HEK293 (cell line): Measurements from ENCODE around the gene LRRTM4.

Source experiments
- CTCF ChIP-seq: fragments of 450-650 bp; formaldehyde crosslinking; IDR thresholded peaks from 2 replicates; pipeline ENCODE4 v1.5.1; 2016; ENCODE audit warnings: missing biosample characterization, missing genetic modification characterization
- IKZF3 ChIP-seq: fragments of 450-650 bp; IDR thresholded peaks from 2 replicates; pipeline ENCODE4 v1.5.0; 2018; ENCODE audit warnings: missing biosample characterization, mild to moderate bottlenecking, missing genetic modification characterization, moderate library complexity
- OSR2 ChIP-seq: fragments of 450-650 bp; formaldehyde crosslinking; IDR thresholded peaks from 2 replicates; pipeline ENCODE4 v1.5.1; 2016; ENCODE audit warnings: missing biosample characterization, missing genetic modification characterization
- ZBTB7A ChIP-seq: fragments of 450-650 bp; formaldehyde crosslinking; IDR thresholded peaks from 2 replicates; pipeline ENCODE4 v1.5.1; 2016; ENCODE audit warnings: low read depth, missing biosample characterization, missing genetic modification characterization
- ZFP3 ChIP-seq: fragments of 450-650 bp; formaldehyde crosslinking; IDR thresholded peaks from 2 replicates; pipeline ENCODE4 v1.5.1; 2016; ENCODE audit warnings: low read depth, missing biosample characterization, missing genetic modification characterization
- ZNF707 ChIP-seq: fragments of 450-650 bp; formaldehyde crosslinking; IDR thresholded peaks from 2 replicates; pipeline ENCODE4 v1.5.1; 2016; ENCODE audit warnings: missing biosample characterization, missing genetic modification characterization
- ZNF777 ChIP-seq: fragments of 450-650 bp; formaldehyde crosslinking; IDR thresholded peaks from 2 replicates; pipeline ENCODE4 v1.5.1; 2017; ENCODE audit warnings: missing biosample characterization, missing genetic modification characterization, borderline replicate concordance

- TF ChIP-seq ZBTB7A (no peak), ZFP3 (tag by site-specific recombination) (no peak), OSR2 (tag by site-specific recombination) (no peak), CTCF (tag by site-specific recombination) (no peak), ZNF777 (tag by site-specific recombination) (no peak), IKZF3 (tag by site-specific recombination) (no peak), ZNF707 (no peak)
These were observed 64.0 kb downstream of the LRRTM4 start for GRCh38 chr2:77458216-77458615.
